CD4-positive, alpha-beta T cell treated with Interleukin-2 at 100 ng/mL for 4 hours (primary cell): ENCODE data around the gene LRRC55.

ENCODE experiments used
- DNase-seq: peaks from one replicate; pipeline ENCODE4 v3.0.0-alpha.2; 2020; ENCODE audit warnings: low spot score

The LRRC55 gene, protein sequence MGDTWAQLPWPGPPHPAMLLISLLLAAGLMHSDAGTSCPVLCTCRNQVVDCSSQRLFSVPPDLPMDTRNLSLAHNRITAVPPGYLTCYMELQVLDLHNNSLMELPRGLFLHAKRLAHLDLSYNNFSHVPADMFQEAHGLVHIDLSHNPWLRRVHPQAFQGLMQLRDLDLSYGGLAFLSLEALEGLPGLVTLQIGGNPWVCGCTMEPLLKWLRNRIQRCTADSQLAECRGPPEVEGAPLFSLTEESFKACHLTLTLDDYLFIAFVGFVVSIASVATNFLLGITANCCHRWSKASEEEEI

DNA sequence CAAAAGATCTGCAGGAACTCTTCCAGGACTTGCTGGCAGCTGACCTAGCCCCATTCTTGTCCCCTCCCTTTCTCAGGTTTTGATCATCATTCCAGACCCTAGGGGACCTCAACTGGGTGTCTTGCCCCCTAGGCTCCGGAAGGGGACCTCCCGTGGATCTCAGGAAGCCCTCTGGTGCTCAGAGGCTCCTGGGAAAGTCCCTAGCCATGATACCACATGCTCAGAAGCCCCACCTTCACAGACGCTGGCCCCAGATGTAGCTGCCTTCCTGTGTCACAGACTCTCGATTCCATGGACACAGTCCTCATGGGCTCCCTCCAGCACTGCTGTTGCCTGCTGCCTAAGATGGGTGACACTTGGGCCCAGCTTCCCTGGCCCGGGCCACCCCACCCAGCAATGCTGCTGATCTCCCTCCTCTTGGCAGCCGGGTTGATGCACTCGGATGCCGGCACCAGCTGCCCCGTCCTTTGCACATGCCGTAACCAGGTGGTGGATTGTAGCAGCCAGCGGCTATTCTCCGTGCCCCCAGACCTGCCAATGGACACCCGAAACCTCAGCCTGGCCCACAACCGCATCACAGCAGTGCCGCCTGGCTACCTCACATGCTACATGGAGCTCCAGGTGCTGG is at the start of gene LRRC55:
Gene LRRC55, plus strand, starts transcription at position 276 of the 628 bp plus-strand sequence. Its CDS starts 70 bp downstream, at position 346.
- no peak for DNase-seq

- no peak for DNase-seq
Measured at GRCh38 chr11:57133366-57134038, 48.3 kb upstream of the LRRC55 start.

DNA sequence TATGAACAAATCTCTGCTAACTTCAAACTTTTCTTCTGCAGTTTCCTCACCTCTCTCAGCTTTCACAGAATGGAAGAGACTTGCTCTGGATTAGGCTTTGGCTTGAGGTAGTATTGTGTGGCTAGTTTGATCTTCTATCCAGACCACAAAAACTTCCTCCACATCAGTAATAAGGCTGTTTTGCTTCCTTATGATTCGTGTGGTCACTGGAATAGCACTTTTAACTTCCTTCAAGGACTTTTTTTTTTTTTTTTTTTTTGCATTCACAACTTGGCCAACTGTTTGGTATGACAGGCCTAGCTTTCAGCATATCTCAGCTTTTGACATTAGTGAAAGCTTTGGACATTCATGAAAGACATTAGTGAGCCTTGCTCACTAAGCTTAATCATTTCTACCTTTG is 47.5 kb upstream of the LRRC55 start:
- no peak for DNase-seq

DNA sequence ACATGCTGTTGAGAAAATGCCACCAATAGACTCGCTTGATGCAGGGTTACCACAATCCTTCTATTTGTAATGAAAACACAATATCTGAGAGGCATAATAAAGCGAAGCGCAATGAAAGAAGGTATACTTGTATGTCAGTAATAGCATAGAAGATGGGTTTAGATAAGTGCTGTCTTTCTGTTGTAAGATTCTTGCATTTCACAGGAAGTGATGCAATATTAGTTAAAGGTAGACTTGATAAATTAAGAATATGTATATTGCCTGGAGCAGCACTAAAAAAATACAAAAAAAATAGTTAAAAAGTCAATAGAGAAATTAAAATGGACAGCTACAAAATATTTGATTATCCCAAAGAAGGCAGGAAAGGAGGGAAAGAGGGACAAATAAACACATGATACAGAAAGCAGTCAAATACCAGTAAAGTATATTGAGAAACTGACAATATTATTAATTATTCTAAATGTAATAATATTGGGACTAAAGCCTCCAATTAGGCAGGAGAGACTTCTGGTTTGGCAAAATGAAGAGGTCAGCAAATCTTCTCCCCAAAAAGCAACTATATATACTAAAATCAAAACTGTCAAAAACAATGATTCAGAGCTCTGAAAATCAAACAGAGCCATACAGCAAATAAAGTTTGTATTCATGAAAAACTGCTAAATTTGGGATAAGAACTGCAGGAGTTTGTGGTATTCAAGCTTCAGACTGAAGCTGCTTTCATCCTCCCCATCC is 46.6 kb upstream of the LRRC55 start:
- no peak for DNase-seq

GRCh38 chr11:57140568-57140967 is 41.2 kb upstream of the LRRC55 start:
- DNase-seq: no peak

- no peak for DNase-seq
Measured at GRCh38 chr11:57143459-57143858, 38.3 kb upstream of the LRRC55 start.

- DNase-seq: no peak
Measured at GRCh38 chr11:57144075-57144474, 37.7 kb upstream of the LRRC55 start.

GRCh38 chr11:57144531-57145320 is 37.0 kb upstream of the LRRC55 start:
- DNase-seq: no peak

GRCh38 chr11:57146301-57146700 is 35.5 kb upstream of the LRRC55 start:
- DNase-seq: no peak

DNA sequence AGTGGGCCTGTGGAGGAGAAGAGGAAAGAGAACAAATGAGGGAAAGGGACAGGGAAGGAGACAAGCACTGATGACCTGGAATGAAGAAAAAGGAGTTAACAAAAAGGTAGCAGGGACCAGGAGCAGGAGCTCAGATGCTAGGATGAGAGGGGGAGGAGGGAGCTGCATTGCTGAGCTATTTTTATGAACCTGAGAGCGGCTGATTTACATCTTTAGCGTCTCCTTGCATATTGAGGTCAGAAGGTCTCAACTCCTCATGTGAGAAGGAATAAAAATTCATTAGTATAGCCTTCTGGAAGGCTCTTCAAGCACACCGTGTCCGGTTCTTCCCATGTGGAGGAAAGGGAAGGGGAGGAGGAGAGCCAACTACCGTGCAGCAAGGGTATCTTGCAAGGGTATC is 33.1 kb upstream of the LRRC55 start:
- no peak for DNase-seq

DNA sequence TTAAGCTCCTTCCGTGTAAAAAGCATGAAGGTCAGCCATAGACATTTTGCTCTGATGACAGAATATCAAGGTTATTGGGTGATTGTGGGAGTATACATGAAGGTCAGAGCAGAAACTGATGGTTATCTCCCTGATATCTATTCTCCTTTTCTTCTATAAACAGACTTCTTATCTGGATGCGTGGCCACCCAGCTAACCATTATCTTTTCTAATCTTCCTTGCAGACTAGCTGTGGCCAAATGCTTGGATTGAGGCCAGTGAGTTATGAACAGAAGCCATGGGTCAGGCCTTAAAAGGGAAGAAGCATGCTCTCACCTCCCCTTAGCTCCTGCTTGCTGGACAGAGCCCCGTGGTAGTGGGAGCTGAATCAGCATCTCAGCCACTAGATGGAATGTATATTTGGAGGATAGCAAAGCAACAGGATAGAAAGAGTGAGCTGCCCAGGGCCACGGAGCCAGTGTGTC is 31.3 kb upstream of the LRRC55 start:
- DNase-seq: no peak

- DNase-seq: no peak
Measured at GRCh38 chr11:57152134-57152533, 29.6 kb upstream of the LRRC55 start.

GRCh38 chr11:57153448-57153847 is 28.3 kb upstream of the LRRC55 start:
- no peak for DNase-seq

DNA sequence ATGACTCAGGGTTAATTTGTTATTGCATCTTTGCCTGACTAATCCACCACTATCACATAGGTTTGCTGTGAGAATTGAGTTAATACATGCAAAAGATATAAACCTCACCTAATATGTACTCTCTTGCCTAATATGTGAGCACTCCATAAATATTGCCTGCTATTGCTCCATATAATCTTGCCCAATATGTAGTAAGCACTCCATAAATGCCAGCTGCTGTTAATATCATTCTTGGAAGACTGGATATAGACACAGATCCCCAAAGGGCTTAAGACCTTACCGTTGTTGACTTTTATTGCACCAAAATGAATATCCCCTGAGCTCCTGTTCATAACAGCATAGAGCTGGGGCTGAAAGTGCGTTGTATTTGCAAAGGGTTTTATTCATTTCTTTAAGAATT is 27.0 kb upstream of the LRRC55 start:
- DNase-seq: no peak

GRCh38 chr11:57155400-57155799 is 26.4 kb upstream of the LRRC55 start:
- no peak for DNase-seq

DNA sequence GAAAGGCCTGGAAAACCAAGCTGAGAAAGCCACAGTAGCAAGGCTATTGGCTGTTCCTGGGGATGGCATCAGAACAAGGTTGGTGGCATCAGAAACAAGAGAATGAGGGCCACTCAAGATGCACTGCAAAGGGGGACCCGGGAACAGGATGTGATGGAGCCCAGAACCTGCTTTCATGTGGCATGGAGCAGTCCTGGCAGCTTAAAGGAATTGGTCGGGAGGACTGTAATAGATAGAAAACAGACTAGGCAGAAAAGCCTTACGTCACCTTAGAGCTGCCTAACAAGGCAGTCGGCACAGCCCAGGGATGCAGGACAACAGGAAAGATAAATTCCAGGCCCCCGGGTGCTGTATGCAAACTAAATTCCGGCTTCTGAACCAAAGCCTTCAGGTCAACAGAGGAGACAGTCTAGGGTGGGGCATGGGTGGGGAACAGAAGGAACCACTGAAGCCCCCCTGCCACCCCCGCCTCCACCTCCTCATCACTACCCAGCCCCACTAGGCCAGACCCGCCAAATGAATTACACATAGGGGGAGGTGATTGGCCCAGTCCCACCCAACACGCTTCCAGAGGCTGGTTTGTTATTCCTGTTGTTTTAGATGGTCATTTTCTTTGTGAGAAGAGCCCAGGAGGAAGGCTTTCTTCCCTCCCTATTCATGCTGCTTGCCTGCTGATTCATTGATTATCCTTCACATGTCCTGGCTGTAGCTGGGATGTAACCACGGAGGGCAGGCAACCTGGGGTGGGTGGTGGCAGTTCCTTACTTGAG is 25.7 kb upstream of the LRRC55 start:
- no peak for DNase-seq

- DNase-seq: no peak
Measured at GRCh38 chr11:57156928-57157327, 24.8 kb upstream of the LRRC55 start.

DNA sequence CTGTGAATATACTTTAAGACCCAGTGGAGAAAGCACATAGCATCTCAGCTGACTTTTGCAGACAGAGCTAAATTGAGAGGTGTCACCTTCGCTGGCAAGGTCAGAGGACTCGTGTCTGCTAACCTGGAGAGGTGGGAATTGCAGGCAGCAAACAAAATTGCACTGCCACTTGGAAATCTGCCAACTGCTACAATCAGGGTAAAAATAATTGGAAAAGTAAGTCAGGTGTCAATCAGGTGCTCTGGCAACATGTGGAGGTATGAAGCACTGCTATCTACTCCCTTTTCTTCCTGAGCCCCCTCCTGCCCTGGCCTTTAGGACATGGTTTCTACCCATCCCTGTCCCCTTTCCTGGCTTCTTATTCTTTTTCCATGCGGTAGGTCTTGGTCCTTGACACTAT is 24.1 kb upstream of the LRRC55 start:
- no peak for DNase-seq

GRCh38 chr11:57158180-57158579 is 23.6 kb upstream of the LRRC55 start:
- no peak for DNase-seq

- DNase-seq: no peak
Measured at GRCh38 chr11:57158599-57158998, 23.2 kb upstream of the LRRC55 start.

GRCh38 chr11:57160665-57161064 is 21.1 kb upstream of the LRRC55 start:
- no peak for DNase-seq
